Activated T-cell treated with anti-CD3 and anti-CD28 coated beads, Interleukin-2, amount 50 U/mL, for 4 hours (primary cell): Measurements from ENCODE around the gene POT1. TPM values are rescaled to one million over a fixed set of nuclear protein-coding genes. Genes with fewer than 3 reads are reported as not detected.

Experiments used
- ATAC-seq, 2 donors: fragments of 200-7000 bp; cut with Tn5 transposase; one replicate each; pipeline ENCODE4 v1.10.0; 2021
- DNase-seq: peaks from one replicate; pipeline ENCODE4 v3.0.0-alpha.2; 2020
- H3K27me3 Mint-ChIP-seq: one replicate; pipeline ENCODE4 v1.8.0; 2021; ENCODE audit warnings: low read depth, mixed read lengths
- H3K36me3 Mint-ChIP-seq: one replicate; pipeline ENCODE4 v1.8.0; 2022; ENCODE audit warnings: mixed read lengths; ENCODE audit not compliant: insufficient read depth
- H3K4me1 Mint-ChIP-seq: one replicate; pipeline ENCODE4 v1.8.0; 2021; ENCODE audit warnings: low read depth, mixed read lengths
- H3K4me3 Mint-ChIP-seq: one replicate; pipeline ENCODE4 v1.8.0; 2021; ENCODE audit warnings: mild to moderate bottlenecking, moderate library complexity, mixed read lengths
- H3K9me3 Mint-ChIP-seq: one replicate; pipeline ENCODE4 v1.8.0; 2021; ENCODE audit warnings: mixed read lengths
- total RNA-seq, 3 donors: library from RNA; stranded (reverse); gene quantifications; one replicate each; pipeline ENCODE4 v1.2.1, GENCODE V29; 2021

Gene POT1
- total RNA-seq, 3 donors from 2014 or later = 18.9 to 22.6 (median 20.2) TPM

GRCh38 chr7:124930655-124931597 is 1.3 kb upstream of the POT1 start:
- peaks cover 30% of the 10 kb centered on the region for H3K4me1 Mint-ChIP-seq
- no peak for DNase-seq
- H3K4me3 Mint-ChIP-seq = no peak overlapping the region

GRCh38 chr7:124930173-124930623 is 573 bp upstream of the POT1 start:
- Mint-ChIP-seq H3K9me3 (no peaks in the 10 kb centered on the region), H3K36me3 (peaks cover 16% of the 10 kb centered on the region), H3K27me3 (no peaks in the 10 kb centered on the region), H3K4me3 (peak overlapping the region; percentile 95), H3K4me1 (peaks cover 35% of the 10 kb centered on the region)
- ATAC-seq = no peak
- no peak for DNase-seq

More at GRCh38 chr7:124930655-124931597, 1.3 kb upstream of the POT1 start:
- ATAC-seq = no peak
- Mint-ChIP-seq H3K27me3 (no peaks in the 10 kb centered on the region), H3K36me3 (peaks cover 9% of the 10 kb centered on the region), H3K9me3 (no peaks in the 10 kb centered on the region)

GRCh38 chr7:124924906-124925305 is 4.7 kb downstream of the POT1 start:
- peaks cover 58% of the 10 kb centered on the region for H3K4me1 Mint-ChIP-seq
- DNase-seq (no peak), ATAC-seq (no peak)
- H3K9me3 Mint-ChIP-seq = no peaks in the 10 kb centered on the region
- H3K4me3 Mint-ChIP-seq = no peak overlapping the region
- H3K36me3 Mint-ChIP-seq = peaks cover 33% of the 10 kb centered on the region
- H3K27me3 Mint-ChIP-seq = no peaks in the 10 kb centered on the region

GRCh38 chr7:124922200-124922599 is 7.4 kb downstream of the POT1 start:
- ATAC-seq (no peak), DNase-seq (no peak)
- Mint-ChIP-seq H3K36me3 (peaks cover 40% of the 10 kb centered on the region), H3K9me3 (no peaks in the 10 kb centered on the region), H3K27me3 (no peaks in the 10 kb centered on the region), H3K4me1 (peaks cover 38% of the 10 kb centered on the region), H3K4me3 (no peak overlapping the region)

GRCh38 chr7:124919841-124920240 is 9.8 kb downstream of the POT1 start:
- Mint-ChIP-seq H3K9me3 (no peaks in the 10 kb centered on the region), H3K36me3 (peaks cover 28% of the 10 kb centered on the region), H3K4me3 (no peak overlapping the region), H3K27me3 (no peaks in the 10 kb centered on the region), H3K4me1 (peaks cover 26% of the 10 kb centered on the region)
- ATAC-seq (no peak), DNase-seq (no peak)

- no peak for ATAC-seq
- Mint-ChIP-seq H3K4me3 (no peak overlapping the region), H3K27me3 (no peaks in the 10 kb centered on the region), H3K9me3 (no peaks in the 10 kb centered on the region), H3K36me3 (peaks cover 23% of the 10 kb centered on the region), H3K4me1 (peaks cover 15% of the 10 kb centered on the region)
- DNase-seq = no peak
These were observed 11.0 kb downstream of the POT1 start for GRCh38 chr7:124918662-124919061.

- Mint-ChIP-seq H3K36me3 (peaks cover 27% of the 10 kb centered on the region), H3K27me3 (no peaks in the 10 kb centered on the region), H3K4me3 (no peak overlapping the region), H3K4me1 (peaks cover 2% of the 10 kb centered on the region), H3K9me3 (no peaks in the 10 kb centered on the region)
- DNase-seq (no peak), ATAC-seq (no peak)
These were observed 14.4 kb downstream of the POT1 start for GRCh38 chr7:124915242-124915641.

GRCh38 chr7:124914298-124914697 is 15.3 kb downstream of the POT1 start:
- Mint-ChIP-seq H3K9me3 (no peaks in the 10 kb centered on the region), H3K36me3 (peaks cover 25% of the 10 kb centered on the region), H3K4me1 (peaks cover 2% of the 10 kb centered on the region), H3K4me3 (no peak overlapping the region), H3K27me3 (no peaks in the 10 kb centered on the region)
- ATAC-seq = no peak
- no peak for DNase-seq

GRCh38 chr7:124912972-124913371 is 16.7 kb downstream of the POT1 start:
- Mint-ChIP-seq H3K4me1 (no peaks in the 10 kb centered on the region), H3K4me3 (no peak overlapping the region), H3K9me3 (no peaks in the 10 kb centered on the region), H3K36me3 (peaks cover 21% of the 10 kb centered on the region), H3K27me3 (no peaks in the 10 kb centered on the region)
- DNase-seq (no peak), ATAC-seq (no peak)

GRCh38 chr7:124909808-124910207 is 19.8 kb downstream of the POT1 start:
- no peaks in the 10 kb centered on the region for H3K27me3 Mint-ChIP-seq
- no peak overlapping the region for H3K4me3 Mint-ChIP-seq
- ATAC-seq (no peak), DNase-seq (no peak)
- H3K9me3 Mint-ChIP-seq = no peaks in the 10 kb centered on the region
- H3K4me1 Mint-ChIP-seq = peaks cover 1% of the 10 kb centered on the region
- peaks cover 32% of the 10 kb centered on the region for H3K36me3 Mint-ChIP-seq

- ATAC-seq = no peak
- H3K36me3 Mint-ChIP-seq = peaks cover 34% of the 10 kb centered on the region
- DNase-seq = no peak
- H3K4me3 Mint-ChIP-seq = no peak overlapping the region
- H3K4me1 Mint-ChIP-seq = peaks cover 13% of the 10 kb centered on the region
- no peaks in the 10 kb centered on the region for H3K9me3 Mint-ChIP-seq
- no peaks in the 10 kb centered on the region for H3K27me3 Mint-ChIP-seq
These were observed 21.4 kb downstream of the POT1 start for GRCh38 chr7:124908259-124908658.

GRCh38 chr7:124907490-124907889 is 22.1 kb downstream of the POT1 start:
- no peaks in the 10 kb centered on the region for H3K9me3 Mint-ChIP-seq
- no peak for ATAC-seq
- peaks cover 14% of the 10 kb centered on the region for H3K4me1 Mint-ChIP-seq
- H3K27me3 Mint-ChIP-seq = no peaks in the 10 kb centered on the region
- no peak overlapping the region for H3K4me3 Mint-ChIP-seq
- DNase-seq = no peak
- H3K36me3 Mint-ChIP-seq = peaks cover 36% of the 10 kb centered on the region

GRCh38 chr7:124898531-124898930 is 31.1 kb downstream of the POT1 start:
- no peaks in the 10 kb centered on the region for H3K27me3 Mint-ChIP-seq
- H3K4me1 Mint-ChIP-seq = peaks cover 6% of the 10 kb centered on the region
- H3K36me3 Mint-ChIP-seq = peaks cover 37% of the 10 kb centered on the region
- ATAC-seq = no peak
- H3K9me3 Mint-ChIP-seq = peaks cover 9% of the 10 kb centered on the region
- H3K4me3 Mint-ChIP-seq = no peak overlapping the region
- DNase-seq = no peak

- DNase-seq (no peak), ATAC-seq (no peak)
- H3K9me3 Mint-ChIP-seq = no peaks in the 10 kb centered on the region
- H3K4me3 Mint-ChIP-seq = no peak overlapping the region
- peaks cover 6% of the 10 kb centered on the region for H3K4me1 Mint-ChIP-seq
- no peaks in the 10 kb centered on the region for H3K27me3 Mint-ChIP-seq
- H3K36me3 Mint-ChIP-seq = peaks cover 35% of the 10 kb centered on the region
These were observed 33.6 kb downstream of the POT1 start for GRCh38 chr7:124896001-124896400.
